WTC11 (cell line): ENCODE results near the gene CD40.

ENCODE experiments used
- ESRRA ChIP-seq: sonication (generic); formaldehyde crosslinking; IDR thresholded peaks from 2 replicates; pipeline ENCODE4 v1.8.1; 2022; ENCODE audit warnings: mild to moderate bottlenecking, missing genetic modification reagents, borderline replicate concordance
- PREB ChIP-seq: sonication (generic); formaldehyde crosslinking; IDR thresholded peaks from 2 replicates; pipeline ENCODE4 v1.8.1; 2022; ENCODE audit warnings: mild to moderate bottlenecking, missing genetic modification reagents, moderate library complexity, borderline replicate concordance
- SP1 ChIP-seq: sonication (generic); formaldehyde crosslinking; conservative IDR thresholded peaks from 2 replicates; pipeline ENCODE4 v1.8.1; 2022; ENCODE audit warnings: missing genetic modification reagents
- TF ChIP-seq, protein P1 (sequence below): fragments of 200-600 bp; IDR thresholded peaks from 2 replicates; pipeline ENCODE4 v1.8.0; 2022; ENCODE audit warnings: antibody characterized with exemption
- TF ChIP-seq, protein P2 (sequence below): sonication (generic); formaldehyde crosslinking; conservative IDR thresholded peaks from 2 replicates; pipeline ENCODE4 v1.8.1; 2022; ENCODE audit warnings: mild to moderate bottlenecking, missing genetic modification reagents

DNA sequence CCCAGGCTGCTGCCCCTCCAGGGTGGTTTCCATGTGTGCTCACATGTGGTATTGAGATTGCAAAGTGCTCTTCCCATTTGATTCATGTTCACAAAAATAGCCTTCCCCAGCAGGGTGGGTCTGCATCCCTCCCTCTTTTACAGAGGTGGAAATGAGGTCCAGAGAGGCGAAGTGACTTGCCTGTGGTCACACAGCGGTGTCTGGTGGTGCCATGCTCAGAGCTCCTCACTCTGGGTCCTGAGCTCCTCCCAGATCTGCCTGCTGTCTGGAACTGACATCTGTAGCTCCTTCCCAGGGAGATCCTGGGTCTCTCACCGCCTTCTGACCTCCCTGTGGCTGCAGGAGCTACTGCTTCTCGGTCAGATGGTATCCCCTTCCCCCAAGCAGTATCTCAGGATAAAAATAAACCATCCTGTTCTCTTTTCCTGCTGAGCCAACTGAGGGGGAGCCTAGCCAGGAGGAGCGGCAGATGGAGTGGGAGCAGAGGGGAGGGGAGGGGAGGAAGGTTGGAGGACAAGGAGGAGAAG is 11.9 kb downstream of the CD40 start:
- TF ChIP-seq, protein P1, sequence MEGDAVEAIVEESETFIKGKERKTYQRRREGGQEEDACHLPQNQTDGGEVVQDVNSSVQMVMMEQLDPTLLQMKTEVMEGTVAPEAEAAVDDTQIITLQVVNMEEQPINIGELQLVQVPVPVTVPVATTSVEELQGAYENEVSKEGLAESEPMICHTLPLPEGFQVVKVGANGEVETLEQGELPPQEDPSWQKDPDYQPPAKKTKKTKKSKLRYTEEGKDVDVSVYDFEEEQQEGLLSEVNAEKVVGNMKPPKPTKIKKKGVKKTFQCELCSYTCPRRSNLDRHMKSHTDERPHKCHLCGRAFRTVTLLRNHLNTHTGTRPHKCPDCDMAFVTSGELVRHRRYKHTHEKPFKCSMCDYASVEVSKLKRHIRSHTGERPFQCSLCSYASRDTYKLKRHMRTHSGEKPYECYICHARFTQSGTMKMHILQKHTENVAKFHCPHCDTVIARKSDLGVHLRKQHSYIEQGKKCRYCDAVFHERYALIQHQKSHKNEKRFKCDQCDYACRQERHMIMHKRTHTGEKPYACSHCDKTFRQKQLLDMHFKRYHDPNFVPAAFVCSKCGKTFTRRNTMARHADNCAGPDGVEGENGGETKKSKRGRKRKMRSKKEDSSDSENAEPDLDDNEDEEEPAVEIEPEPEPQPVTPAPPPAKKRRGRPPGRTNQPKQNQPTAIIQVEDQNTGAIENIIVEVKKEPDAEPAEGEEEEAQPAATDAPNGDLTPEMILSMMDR, result no peak
- TF ChIP-seq, protein P2, sequence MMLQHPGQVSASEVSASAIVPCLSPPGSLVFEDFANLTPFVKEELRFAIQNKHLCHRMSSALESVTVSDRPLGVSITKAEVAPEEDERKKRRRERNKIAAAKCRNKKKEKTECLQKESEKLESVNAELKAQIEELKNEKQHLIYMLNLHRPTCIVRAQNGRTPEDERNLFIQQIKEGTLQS (CRISPR knock-in tag), result no peak
- TF ChIP-seq ESRRA (no peak), PREB (CRISPR knock-in tag) (no peak), SP1 (no peak)
